B cell (primary cell): ENCODE data around the gene MAGEB10.

ENCODE experiments used
- EZH2 ChIP-seq: IDR thresholded peaks from 2 replicates; pipeline ENCODE4 v1.6.1; 2012; ENCODE audit warnings: borderline replicate concordance, low read depth, mild to moderate bottlenecking, moderate library complexity, low read length; ENCODE audit not compliant: insufficient read depth, poor library complexity, severe bottlenecking
- TF ChIP-seq, protein P1 (sequence below): fragments of 200-600 bp; IDR thresholded peaks from one replicate; pipeline ENCODE4 v1.8.0; 2022; ENCODE audit warnings: antibody characterized with exemption, mild to moderate bottlenecking

DNA sequence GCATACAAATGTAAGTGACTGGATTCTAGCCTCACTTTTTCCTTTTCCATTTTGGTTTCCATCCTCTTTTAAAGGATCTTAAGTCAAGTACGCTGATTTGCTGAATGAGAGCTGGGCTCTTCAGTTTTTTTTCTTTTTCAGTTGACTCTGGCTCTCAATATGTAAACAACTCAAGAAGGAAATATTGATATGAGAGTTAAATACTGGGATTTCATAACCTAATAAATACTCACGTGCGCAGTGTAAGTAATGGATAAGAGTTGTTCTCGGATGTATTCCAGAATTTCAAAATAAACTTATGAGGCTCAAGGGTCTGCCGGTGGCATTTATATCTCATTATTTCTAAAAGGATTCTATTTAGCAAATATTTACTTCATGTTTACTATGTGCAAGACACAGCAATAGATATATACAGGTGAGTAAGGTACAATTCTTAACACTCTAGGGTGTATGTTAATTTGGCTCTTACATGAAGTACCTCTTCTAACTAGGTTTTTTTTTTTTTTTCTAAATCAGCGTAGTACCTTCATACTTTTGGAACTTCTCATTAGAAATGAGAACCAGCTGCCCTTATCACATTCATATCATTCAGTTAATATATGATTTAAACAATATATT lies 11.0 kb upstream of the MAGEB10 start:
- TF ChIP-seq, protein P1, sequence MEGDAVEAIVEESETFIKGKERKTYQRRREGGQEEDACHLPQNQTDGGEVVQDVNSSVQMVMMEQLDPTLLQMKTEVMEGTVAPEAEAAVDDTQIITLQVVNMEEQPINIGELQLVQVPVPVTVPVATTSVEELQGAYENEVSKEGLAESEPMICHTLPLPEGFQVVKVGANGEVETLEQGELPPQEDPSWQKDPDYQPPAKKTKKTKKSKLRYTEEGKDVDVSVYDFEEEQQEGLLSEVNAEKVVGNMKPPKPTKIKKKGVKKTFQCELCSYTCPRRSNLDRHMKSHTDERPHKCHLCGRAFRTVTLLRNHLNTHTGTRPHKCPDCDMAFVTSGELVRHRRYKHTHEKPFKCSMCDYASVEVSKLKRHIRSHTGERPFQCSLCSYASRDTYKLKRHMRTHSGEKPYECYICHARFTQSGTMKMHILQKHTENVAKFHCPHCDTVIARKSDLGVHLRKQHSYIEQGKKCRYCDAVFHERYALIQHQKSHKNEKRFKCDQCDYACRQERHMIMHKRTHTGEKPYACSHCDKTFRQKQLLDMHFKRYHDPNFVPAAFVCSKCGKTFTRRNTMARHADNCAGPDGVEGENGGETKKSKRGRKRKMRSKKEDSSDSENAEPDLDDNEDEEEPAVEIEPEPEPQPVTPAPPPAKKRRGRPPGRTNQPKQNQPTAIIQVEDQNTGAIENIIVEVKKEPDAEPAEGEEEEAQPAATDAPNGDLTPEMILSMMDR, result no peak
- TF ChIP-seq EZH2, result no peak
